GM19351 (cell line): ENCODE measurements around the gene KIF3A.
"Not testable (repeated sequence)": the region's sequence is repeated elsewhere in the genome, so short reads cannot be mapped to it uniquely, and the experiment has no call there.

Experiments used
- ATAC-seq: cut with Tn5 transposase; IDR thresholded peaks from one replicate; pipeline ENCODE4 v1.9.1; 2021; ENCODE audit warnings: mild to moderate bottlenecking, moderate library complexity; ENCODE audit not compliant: unreplicated experiment

KIF3A gene

DNA sequence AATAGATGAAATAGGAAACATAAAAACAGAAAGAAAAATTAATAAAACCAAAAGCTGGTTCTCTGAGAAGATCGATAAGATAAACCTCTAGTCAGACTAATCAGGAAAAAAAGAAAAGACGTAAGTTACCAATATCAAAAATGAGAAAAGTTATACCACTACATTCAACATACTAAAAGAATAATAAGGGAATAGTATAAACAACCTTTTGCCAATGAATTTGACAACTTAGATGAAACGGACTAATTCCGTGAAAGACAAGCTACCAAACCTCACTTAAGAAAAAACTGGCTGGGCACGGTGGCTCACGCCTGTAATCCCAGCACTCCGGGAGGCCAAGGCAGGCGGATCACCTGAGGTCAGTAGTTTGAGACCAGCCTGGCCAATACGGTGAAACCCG is 7.5 kb downstream of the KIF3A start:
- ATAC-seq: no peak

DNA sequence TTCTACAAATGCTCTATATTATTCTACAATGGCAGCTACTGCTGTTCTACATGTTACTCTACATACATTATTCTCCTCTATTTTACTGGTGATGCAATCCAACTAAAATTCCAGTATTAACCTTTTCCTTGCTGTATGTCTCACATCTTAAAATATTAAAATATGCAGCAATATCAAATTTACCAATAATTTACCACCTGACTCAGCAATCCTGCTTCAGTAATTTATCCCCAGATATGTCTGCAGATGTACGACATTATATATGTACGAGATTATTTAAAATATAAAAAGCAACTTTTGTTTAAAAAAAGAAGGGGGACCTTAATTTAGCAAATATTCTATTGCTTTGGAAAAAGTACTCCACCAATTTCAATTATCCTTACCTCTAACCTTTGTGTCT is 11.6 kb downstream of the KIF3A start:
- ATAC-seq: no peak

DNA sequence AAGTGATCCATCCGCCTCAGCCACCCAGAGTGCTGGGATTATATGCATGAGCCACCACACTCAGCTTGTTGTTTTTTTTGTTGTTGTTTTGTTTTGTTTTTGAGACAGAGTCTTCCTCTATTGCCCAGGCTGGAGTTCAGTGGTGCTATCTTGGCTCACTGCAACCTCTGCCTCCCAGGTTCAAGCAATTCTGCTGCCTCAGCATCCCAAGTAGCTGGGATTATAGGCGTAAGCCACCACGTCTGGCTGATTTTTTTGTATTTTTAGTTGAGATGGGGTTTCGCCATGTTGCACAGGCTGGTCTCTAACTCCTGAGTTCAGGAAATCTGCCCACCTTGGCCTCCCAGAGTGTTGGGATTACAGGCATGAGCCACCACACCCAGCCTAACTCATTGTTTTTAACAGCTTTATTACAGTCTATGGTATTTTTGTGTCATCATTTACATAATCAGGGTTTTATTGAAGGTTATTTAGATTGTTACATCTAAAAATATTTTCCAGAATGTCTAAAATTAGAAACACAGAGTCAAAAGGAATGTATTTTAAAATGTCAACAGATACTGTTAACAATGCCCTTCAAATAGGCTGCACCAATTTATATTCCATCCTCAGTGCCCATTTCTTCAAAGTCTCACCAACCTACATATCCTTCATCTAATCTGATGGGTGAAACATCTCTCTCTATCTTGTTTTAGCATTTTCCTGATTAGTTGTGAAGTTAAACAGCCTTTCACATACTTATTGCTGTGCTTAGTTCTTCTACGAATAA is 18.6 kb downstream of the KIF3A start:
- no peak for ATAC-seq

DNA sequence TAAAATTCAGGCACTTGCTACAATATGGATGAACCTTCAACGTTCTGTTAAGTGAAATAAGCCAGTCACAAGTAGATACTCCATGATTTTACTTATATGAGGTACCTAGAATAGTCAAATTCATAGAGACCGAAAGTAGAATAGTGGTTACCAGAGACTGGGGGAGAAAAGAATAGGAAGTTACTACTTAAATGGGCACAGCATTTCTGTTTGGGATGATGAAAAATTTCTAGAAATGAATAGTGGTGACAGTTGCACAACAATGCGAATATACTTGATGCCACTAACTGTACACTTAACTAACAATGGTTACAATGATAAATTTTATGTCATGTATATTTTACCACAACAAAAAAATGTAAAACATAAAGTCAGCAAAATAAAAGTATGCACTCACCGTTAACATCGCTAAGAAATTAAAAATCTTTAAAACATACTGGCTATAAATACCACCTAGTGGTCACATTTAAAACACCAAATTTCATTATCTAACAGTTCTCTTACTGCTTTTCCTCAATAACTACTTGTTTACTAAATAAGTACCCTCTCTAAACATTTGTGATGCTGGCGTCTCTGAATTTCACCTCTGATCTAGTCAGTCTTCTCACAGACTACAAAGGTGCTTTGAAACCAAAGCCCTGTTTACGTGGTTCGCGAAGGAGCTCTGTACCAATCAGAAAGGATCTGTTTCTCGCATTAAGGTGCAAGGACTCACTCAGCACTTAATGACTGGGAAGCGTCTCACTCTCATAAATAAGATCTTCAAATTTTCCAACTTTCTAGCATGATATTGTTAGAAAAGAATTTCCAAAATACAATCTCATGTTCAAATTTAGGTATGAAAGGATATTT is 22.7 kb downstream of the KIF3A start:
- ATAC-seq: no peak

DNA sequence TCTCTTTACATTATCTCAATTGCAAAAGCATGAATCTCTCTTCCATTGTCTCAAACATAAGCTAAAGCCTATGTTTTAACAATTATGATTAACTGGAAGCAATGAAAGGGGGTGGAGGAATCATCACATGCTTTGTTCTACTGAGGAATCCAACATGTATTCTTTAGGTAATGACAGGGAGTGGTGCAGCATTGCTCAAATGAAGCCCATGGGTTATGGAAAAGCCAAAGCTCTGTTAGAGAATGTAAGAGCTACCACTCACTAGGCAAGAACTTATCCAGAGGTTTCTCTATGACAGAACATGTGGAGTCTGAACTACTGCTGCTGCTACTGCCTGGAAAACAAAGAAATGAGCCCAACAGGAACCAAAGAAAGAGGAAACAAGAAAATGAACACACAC is 28.7 kb downstream of the KIF3A start:
- ATAC-seq: no peak

DNA sequence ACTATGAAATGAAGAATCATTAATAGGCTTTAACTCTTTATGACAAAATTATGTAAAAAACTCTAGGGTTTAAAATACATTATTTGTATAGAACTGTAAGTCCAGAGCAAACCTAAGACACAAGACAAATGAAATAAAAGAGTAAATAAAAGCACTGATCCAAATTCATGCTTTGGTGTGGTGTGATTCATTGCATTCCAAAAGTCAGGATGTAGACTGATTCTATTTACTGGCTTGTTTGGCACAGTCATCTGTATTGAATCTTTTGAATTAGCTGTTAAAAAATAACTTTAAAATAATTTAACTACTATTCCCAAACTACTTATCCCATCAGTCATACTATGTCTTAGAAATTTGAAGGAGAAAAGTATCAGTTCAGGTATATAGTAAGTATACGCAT is 32.5 kb downstream of the KIF3A start:
- ATAC-seq: no peak

DNA sequence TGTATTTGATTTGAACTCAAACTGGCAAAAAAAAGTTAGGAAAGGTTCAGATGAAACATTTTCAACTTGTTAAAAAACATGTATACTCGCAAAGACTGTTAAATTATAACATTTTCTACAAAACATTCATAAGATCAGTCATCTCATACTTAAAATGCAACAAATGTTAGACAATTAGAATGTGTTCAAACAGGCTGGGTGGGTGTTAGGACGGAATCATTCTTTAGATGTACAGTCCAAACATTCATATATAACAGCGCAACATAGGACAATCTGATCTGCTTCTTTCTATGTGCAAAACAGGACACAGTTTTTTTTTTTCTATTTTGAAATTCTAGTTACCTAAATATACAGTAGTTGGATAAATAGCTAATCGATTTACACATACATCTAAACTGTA is 41.4 kb downstream of the KIF3A start:
- no peak for ATAC-seq

DNA sequence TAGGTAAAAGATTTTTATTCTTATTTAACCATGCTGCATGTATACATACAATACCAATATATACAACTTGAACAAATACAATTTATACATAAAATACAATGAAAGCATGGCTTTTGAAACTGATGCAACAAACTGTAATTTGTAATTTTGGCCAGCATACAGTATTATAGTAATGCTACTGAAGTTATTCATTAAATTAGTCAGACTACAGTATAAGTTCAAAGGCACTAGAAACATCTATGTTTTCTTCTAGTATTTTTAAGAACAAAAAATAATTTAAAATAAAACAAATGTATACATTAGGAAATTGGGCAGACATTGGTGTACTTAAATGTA is 44.7 kb downstream of the KIF3A start:
- no peak for ATAC-seq

DNA sequence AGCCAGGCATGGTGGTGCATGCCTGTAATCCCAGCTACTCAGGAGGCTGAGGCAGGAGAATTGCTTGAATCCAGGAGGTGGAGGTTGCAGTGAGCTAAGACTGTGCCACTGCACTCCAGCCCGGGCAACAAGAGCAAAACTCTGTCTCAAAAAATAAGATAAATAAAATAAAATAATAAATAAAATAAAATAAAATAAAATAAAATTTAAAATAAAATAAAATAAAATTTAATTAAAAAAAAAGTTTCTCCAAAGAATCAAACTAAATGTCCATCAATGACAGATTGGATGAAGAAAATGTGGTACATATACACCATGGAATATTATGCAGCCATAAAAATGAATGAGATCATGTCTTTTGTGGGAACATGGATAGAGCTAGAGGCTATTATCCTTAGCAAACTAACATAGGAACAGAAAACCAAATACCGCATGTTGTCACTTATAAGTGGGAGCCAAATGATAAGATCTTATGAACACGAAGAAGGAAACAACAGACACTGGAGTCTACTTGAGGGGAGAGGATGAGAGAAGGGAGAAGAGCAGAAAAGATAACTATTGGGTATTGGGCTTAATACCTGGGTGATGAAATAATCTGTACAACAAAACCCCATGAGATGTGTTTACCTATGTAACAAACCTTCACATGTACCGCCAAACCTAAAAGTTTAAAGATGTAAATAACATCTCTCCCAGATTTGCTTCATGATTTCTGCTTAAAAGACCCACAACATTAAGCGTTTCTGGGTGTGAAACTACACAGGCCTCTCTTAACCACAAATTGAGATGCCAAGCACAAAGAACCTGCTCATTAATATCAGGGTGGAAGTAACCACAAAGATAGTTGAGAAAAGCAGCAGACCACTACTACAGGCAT is 45.4 kb downstream of the KIF3A start:
- not testable (repeated sequence) for ATAC-seq

DNA sequence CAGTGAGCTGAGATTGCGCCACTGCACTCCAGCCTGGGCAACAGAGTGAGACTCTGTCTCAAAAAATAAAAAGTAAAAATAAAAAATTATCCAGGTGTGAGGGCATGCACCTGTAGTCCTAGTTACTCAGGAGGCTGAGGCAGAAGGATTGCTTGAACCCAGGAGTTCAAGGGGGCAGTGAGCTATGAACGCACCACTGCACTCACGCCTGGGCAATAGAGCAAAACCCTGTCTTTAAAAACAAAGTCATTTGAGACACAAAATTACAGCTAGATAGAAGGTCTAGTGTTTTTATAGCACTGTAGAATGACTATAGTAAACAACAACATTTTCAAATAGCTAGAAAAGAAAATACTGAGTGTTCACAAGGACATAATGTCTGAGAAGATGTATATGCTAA is 47.2 kb downstream of the KIF3A start:
- ATAC-seq: no peak

DNA sequence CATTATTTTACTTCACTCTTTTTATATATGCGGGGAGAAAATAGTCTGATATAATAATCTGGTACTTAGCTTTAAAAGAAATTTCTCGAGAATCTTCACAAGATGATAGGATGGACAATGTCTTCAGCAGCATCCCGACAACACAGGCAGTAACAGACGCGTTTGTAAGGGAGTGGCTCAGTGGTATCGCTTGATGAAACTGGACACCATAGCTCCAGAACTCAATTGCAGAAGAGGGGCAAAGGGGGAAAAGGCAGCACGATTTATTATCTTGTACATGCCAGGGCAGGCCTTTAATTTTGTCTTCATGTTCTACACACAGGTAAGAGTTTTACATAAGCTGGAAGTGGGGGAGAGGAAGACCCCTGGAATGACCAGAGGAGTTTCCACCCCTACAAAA is 47.8 kb downstream of the KIF3A start:
- ATAC-seq: no peak

DNA sequence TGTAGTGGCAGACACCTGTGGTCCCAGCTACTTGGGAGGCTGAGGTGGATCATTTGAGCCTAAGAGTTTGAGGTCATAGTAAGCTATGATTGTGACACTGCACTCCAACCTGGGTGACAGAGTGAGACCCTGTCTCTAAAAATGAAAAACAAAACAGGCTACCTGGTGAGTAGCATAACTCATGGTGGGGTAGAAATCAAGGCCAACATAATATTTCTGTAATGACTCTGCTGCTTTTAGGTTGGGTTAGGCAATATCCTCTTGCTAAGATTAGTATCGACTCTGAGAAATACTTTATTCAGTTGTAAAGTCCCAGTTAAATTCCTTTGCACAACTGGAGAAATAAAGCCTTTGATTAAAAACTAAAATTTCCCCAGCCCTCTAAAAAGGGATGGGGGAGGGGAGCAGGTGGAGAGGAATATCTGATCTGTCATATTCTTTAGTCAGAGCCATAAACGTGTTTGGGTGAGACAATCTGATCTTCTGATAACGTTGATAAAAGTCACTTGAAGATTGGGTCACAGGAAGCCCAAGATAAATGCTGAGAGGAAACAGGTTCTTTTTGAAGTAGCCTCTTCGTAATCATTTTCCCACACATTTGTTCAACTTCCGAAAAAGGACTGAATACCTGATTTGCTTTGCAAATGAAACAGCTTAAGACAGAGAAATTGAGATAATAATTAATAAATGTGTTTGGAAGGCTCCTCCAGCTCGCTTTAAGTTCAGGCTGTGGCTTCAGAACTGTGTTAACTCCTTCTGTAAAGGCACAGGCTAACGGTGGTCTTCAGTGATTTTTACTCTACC is 48.6 kb downstream of the KIF3A start:
- no peak for ATAC-seq

DNA sequence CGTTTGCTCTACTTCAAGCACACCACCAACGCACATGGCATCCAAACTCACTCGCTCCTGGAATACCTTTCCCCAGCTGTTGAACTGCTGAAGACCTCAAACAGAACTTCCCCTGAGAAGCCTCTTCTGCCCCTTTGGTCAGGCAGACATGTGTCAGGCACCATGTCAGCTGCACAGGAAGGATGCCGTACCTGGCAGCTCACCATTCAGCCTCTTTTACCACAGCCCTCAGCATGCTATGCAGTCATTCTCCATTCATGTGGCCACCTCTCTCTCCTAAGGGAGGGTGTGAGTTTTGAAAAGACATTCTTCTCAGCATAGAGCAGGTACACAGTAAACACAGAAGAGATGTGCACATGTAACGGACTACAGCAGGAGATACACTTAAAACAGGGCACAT is 49.4 kb downstream of the KIF3A start:
- ATAC-seq: peak; percentile 48

DNA sequence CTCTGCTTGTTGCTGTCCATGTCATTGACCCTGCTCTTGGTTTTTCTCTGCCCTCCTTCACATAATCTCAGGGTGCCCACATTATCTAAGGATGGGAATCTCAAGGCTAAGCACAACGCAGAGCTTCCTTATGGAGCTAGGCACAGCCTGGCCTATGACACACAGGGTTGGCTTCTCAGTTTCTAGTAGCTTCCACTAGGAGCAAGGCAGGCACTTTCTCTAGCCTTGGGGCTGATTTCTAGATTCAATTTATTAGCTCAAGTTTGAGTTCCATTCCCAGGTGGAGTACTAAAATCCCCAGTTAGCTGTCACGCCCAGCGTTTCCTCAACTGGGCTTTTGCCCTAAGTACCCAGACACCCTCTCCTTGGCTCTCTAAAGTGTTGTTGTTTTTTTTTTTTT is 51.2 kb downstream of the KIF3A start:
- no peak for ATAC-seq

DNA sequence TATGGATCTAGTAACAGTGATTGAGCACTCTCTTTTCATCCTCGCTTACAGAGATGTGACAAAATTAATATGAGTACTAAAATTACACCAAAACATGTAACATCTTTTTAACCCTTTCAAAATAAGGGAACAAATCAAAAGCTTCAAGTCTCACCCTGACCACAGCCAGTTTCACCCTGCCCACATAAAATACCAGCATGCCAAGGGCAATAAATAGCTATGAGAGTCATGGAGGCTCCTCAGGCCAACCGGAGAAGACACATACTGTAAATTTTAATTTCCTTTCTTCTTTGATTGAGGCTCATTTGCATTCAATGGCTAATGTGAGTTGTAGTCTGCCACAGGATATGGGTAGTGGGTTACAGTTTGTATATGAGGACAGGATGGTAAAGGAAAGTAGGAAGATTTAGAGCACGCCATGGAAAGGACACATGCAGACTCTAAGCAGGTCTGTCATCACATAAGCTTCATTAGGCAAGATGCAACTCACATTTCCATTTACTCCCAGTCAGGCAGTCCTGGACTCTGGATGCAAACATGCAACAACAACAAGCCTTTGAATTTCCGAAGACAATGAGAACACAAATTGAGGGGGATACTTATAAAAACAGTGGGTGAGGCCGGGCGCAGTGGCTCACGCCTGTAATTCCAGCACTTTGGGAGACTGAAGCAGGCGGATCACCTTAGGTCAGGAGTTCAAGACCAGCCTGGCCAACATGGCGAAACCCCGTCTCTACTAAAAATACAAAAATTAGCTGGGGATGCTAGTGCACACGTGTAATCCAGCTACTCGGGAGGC is 52.2 kb downstream of the KIF3A start:
- no peak for ATAC-seq

DNA sequence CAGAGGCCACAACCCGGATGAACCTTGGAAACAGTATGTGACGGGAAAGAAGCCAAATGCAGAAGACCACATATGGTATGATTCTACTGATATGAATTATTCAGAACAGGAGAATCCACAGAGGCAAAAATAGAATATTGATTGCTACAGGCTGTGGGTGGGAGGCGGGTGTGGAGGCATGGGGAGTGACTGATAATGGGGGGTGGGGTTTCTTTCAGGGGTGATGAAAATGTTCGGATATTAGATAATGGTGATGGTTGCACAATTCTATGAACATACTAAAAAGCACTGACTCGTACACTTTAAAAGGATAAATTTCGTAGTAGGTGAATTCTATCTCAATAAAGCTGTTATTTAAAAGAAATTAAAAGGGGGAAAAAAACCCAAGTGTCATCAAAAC is 52.9 kb downstream of the KIF3A start:
- no peak for ATAC-seq

DNA sequence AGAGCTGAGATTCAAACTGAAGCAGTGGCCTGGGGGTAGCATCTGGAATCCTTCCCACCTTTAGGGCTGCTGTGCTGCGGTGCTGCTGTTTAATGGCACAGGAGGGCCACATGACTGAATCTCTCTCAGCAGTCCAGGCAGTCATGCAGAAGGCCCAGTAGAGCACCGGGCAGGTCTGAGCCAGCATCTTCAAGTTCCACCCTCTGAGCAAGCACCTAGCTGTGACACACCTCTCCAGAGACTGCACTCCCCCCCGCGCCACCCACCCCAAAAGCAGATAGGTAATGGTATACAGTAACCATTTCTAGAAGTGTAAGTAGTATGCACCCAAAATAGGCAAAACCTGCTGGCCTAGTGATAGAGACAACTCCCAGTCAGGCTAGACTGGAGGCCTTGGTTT is 55.4 kb downstream of the KIF3A start:
- ATAC-seq: no peak

DNA sequence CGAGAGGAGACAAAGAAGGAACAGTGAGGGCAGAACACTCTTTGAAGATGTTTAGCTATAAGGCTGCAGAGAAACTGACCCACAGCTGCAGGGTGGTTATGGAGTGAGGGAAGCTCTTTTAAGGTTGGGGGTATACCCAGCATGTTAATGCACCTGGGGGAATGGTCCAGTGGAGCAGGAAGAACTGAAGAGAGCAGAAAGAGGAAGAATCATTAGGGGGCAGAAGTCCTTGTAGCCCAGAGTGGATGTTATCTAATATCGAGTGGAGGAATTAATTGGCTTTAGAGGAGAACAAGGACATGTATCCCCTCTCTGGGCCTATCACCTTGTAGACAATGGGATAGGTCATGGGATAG is 55.9 kb downstream of the KIF3A start:
- ATAC-seq: no peak

DNA sequence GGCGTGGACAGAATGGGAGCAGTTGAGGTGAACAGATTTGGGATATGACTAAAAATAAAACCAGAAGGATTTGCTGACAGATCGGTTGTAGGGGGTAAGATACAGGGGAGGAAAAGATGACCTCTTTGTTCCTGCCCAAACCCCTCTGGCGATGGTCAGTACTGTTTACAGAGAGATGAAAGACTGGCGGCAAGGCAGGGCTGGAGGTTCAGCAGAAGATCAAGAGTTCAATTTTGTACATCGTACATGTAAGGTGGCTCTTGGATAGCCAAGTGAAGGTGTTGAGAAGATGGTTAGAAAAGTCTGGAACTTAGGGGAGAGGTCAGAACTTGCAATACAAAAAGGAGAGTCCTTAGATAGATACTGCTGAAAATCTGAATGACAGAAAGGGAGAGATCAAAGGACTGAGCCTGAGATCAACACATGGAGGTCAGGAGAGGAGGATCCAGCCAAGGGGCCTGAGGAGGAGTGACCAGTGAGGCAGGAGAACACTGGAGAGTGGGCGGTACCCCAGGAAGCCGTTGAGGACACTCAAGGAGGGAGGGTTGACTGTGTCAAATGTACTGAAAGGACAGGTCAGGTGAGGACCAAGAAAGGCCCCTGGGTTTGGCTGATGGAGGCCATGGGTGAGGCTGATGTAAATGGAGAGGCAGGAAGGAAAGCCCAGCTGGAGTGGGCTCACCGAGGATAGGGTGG is 56.4 kb downstream of the KIF3A start:
- no peak for ATAC-seq
